ENCODE results near the gene MAP3K5. TPM values are rescaled to one million over a fixed set of nuclear protein-coding genes. Genes with fewer than 3 reads are reported as not detected.

MAP3K5 gene
- total RNA-seq, 1 experiment from 2014 or later: 2.1 TPM

DNA sequence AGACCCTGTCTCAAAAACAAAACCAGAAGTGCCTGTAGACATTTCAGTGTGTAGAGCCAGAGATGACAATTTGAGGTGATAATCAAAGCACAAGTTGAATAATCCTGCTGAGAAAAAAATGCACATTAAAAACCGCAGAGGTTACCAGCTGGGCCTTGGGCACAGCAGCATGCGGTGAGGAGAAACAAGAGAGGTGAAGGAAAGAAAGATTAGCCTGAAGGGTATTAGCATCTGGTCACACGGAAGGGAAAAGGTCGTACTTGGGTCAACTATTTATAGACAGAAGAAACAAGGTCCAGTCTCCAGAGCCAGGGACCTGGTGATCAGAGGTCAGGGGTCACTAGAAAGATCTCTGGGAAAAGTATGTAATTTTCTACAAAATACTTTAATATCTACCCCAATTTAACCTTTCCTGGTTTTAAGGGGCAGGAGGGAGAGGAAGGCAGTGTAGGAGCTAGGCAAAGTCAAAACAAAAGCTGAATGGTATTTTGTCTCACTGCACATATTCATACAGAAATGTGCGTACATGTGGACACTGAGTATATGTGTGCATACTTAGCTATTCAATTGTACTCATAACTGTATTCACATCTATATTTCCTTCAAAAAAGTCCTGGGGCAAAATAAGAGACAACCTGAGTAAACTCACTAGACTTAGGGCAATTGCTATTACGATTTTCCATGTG is 252.2 kb downstream of the MAP3K5 start:
- Histone ChIP-seq H3K4me3 (ENCODE audit: low read depth, low read length) (no peak overlapping the region), H3K36me3 (ENCODE audit: control insufficient read depth, insufficient read depth, low read length) (no peaks in the 10 kb centered on the region), H3K27me3 (replicated peaks; ENCODE audit: control insufficient read depth, insufficient read depth, low read length) (no peaks in the 10 kb centered on the region), H3K9me3 (no peaks in the 10 kb centered on the region), H3K4me1 (peaks cover 8% of the 10 kb centered on the region; the same call in 1 of the 2 replicates)
- peaks cover 16% of the 10 kb centered on the region for H3K4me1 Mint-ChIP-seq (ENCODE audit: low read depth, unreplicated experiment)
- no peak overlapping the region for H3K27ac Mint-ChIP-seq (ENCODE audit: unreplicated experiment)
- H3K9me3 Mint-ChIP-seq (ENCODE audit: unreplicated experiment): no peaks in the 10 kb centered on the region
- H3K36me3 Mint-ChIP-seq (ENCODE audit: insufficient read depth, unreplicated experiment): peaks cover 15% of the 10 kb centered on the region
- DNase-seq: no peak
- POLR2A ChIA-PET: no interaction called here
- no peaks in the 10 kb centered on the region for H3K27me3 Mint-ChIP-seq (ENCODE audit: insufficient read depth, unreplicated experiment)
- intact Hi-C loops (cut with micrococcal nuclease; ENCODE audit: unreplicated experiment): loop anchor here (10.0 kb wide), 1 partner anchor 95 kb away; no protein-coding TSS in a partner anchor
- no TSS peak for BruUV-seq (replicated peaks)
- CTCF ChIA-PET: no interaction called here
- H3K4me3 Mint-ChIP-seq (ENCODE audit: unreplicated experiment): no peak overlapping the region
- TF ChIP-seq, protein P1, sequence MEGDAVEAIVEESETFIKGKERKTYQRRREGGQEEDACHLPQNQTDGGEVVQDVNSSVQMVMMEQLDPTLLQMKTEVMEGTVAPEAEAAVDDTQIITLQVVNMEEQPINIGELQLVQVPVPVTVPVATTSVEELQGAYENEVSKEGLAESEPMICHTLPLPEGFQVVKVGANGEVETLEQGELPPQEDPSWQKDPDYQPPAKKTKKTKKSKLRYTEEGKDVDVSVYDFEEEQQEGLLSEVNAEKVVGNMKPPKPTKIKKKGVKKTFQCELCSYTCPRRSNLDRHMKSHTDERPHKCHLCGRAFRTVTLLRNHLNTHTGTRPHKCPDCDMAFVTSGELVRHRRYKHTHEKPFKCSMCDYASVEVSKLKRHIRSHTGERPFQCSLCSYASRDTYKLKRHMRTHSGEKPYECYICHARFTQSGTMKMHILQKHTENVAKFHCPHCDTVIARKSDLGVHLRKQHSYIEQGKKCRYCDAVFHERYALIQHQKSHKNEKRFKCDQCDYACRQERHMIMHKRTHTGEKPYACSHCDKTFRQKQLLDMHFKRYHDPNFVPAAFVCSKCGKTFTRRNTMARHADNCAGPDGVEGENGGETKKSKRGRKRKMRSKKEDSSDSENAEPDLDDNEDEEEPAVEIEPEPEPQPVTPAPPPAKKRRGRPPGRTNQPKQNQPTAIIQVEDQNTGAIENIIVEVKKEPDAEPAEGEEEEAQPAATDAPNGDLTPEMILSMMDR (IDR thresholded peaks at IDR 0.05; ENCODE audit: insufficient read depth in 1 of 2, low read depth in 1 of 2, low read length in 1 of 2, severe bottlenecking in 1 of 2, unreplicated experiment in 1 of 2): no peak

DNA sequence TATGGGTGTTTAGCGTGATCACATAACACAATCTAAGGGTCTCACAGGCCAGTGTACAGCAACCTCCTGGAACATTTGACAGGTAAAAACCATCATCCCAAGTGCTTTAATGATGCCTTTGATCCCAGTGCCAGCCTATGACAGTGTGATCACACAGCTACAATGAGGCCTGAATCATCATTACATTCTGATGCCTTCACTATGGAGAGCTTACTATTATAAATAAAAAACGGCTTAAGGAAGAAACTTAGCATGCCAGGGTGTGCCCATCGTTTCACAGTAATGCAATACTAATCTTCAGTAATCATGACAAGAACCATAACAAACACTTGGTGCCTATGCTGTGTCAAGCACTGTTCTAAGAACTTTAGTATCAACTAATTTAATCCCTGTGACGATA is 253.4 kb downstream of the MAP3K5 start:
- Histone ChIP-seq H3K27me3 (replicated peaks; ENCODE audit: control insufficient read depth, insufficient read depth, low read length) (no peaks in the 10 kb centered on the region), H3K4me3 (ENCODE audit: low read depth, low read length) (no peak overlapping the region), H3K9me3 (no peaks in the 10 kb centered on the region), H3K4me1 (peaks cover 8% of the 10 kb centered on the region; the same call in 1 of the 2 replicates), H3K36me3 (ENCODE audit: control insufficient read depth, insufficient read depth, low read length) (no peaks in the 10 kb centered on the region)
- ChIA-PET POLR2A (no interaction called here), CTCF (no interaction called here)
- no peak for DNase-seq
- peaks cover 4% of the 10 kb centered on the region for H3K36me3 Mint-ChIP-seq (ENCODE audit: insufficient read depth, unreplicated experiment)
- no peak overlapping the region for H3K27ac Mint-ChIP-seq (ENCODE audit: unreplicated experiment)
- TF ChIP-seq, protein P1 (IDR thresholded peaks at IDR 0.05; ENCODE audit: insufficient read depth in 1 of 2, low read depth in 1 of 2, low read length in 1 of 2, severe bottlenecking in 1 of 2, unreplicated experiment in 1 of 2): no peak
- H3K4me3 Mint-ChIP-seq (ENCODE audit: unreplicated experiment): no peak overlapping the region
- peaks cover 9% of the 10 kb centered on the region for H3K4me1 Mint-ChIP-seq (ENCODE audit: low read depth, unreplicated experiment)
- intact Hi-C loops (cut with micrococcal nuclease; ENCODE audit: unreplicated experiment): no loop called here
- H3K27me3 Mint-ChIP-seq (ENCODE audit: insufficient read depth, unreplicated experiment): no peaks in the 10 kb centered on the region
- no peaks in the 10 kb centered on the region for H3K9me3 Mint-ChIP-seq (ENCODE audit: unreplicated experiment)
- no TSS peak for BruUV-seq (replicated peaks)

DNA sequence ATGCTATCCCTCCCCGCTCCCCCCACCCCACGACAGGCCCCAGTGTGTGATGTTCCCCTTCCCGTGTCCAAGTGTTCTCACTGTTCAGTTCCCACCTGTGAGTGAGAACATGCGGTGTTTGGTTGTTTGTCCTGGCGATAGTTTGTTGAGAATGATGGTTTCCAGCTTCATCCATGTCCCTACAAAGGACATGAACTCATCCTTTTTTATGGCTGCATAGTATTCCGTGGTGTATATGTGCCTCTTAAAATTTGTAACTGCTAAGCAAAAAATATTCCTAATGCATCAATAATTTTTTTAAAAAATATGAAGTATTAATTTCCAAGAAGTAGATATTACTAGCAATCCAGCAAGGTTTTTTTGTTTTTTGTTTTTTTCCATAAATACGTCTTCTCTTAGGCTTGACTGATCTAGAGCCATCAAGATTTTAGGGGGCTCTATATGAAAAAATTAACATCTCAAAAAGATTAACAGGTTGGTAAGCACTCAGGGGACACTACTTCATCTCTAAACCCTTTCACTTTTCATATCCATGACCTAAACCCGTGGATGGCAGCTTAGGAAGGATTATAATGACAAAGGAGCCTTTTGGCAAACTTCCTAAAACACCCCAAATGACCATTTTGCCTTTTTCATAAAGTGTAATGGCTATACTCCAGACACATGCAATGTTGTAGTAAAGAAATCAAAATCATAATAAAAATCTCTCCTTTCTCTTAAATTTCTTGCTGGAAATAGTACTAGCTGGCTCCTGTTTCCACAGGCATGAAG is 256.2 kb downstream of the MAP3K5 start:
- BruUV-seq (replicated peaks): no TSS peak
- TF ChIP-seq, protein P1 (IDR thresholded peaks at IDR 0.05; ENCODE audit: insufficient read depth in 1 of 2, low read depth in 1 of 2, low read length in 1 of 2, severe bottlenecking in 1 of 2, unreplicated experiment in 1 of 2): no peak
- Histone ChIP-seq H3K36me3 (ENCODE audit: control insufficient read depth, insufficient read depth, low read length) (no peaks in the 10 kb centered on the region), H3K4me3 (ENCODE audit: low read depth, low read length) (no peak overlapping the region), H3K4me1 (peaks cover 8% of the 10 kb centered on the region; the same call in 1 of the 2 replicates), H3K9me3 (no peaks in the 10 kb centered on the region), H3K27me3 (replicated peaks; ENCODE audit: control insufficient read depth, insufficient read depth, low read length) (no peaks in the 10 kb centered on the region)
- Mint-ChIP-seq H3K27ac (ENCODE audit: unreplicated experiment) (no peak overlapping the region), H3K27me3 (ENCODE audit: insufficient read depth, unreplicated experiment) (no peaks in the 10 kb centered on the region), H3K4me1 (ENCODE audit: low read depth, unreplicated experiment) (peaks cover 9% of the 10 kb centered on the region), H3K36me3 (ENCODE audit: insufficient read depth, unreplicated experiment) (no peaks in the 10 kb centered on the region), H3K9me3 (ENCODE audit: unreplicated experiment) (no peaks in the 10 kb centered on the region), H3K4me3 (ENCODE audit: unreplicated experiment) (no peak overlapping the region)
- no peak for DNase-seq
- ChIA-PET POLR2A (no interaction called here), CTCF (no interaction called here)
- intact Hi-C loops (cut with micrococcal nuclease; ENCODE audit: unreplicated experiment): no loop called here
